ENCODE data around the gene RUNX1.

- no peak for TF ChIP-seq POLR2A (IDR thresholded peaks at IDR 0.05; ENCODE audit: low read length)
- TF ChIP-seq GATA1 (IDR thresholded peaks at IDR 0.05; ENCODE audit: low read depth, low read length): no peak
Measured at GRCh38 chr21:34904526-34905217, 144.4 kb downstream of the RUNX1 start.

Measured in erythroblast (primary cell).